22Rv1 (cell line): Measurements from ENCODE around the gene INSIG2.

Source experiments
- H3K27ac ChIP-seq: fragments of 450-650 bp; 2 replicates; pipeline ENCODE4 v1.5.1; 2017
- ZFX ChIP-seq: fragments of 450-650 bp; IDR thresholded peaks from 2 replicates; pipeline ENCODE4 v1.6.1; 2017; ENCODE audit warnings: antibody characterized with exemption, borderline replicate concordance
- TF ChIP-seq, protein P1 (sequence below): fragments of 450-650 bp; IDR thresholded peaks from 2 replicates; pipeline ENCODE4 v1.5.1; 2017; ENCODE audit warnings: mild to moderate bottlenecking

Gene INSIG2

DNA sequence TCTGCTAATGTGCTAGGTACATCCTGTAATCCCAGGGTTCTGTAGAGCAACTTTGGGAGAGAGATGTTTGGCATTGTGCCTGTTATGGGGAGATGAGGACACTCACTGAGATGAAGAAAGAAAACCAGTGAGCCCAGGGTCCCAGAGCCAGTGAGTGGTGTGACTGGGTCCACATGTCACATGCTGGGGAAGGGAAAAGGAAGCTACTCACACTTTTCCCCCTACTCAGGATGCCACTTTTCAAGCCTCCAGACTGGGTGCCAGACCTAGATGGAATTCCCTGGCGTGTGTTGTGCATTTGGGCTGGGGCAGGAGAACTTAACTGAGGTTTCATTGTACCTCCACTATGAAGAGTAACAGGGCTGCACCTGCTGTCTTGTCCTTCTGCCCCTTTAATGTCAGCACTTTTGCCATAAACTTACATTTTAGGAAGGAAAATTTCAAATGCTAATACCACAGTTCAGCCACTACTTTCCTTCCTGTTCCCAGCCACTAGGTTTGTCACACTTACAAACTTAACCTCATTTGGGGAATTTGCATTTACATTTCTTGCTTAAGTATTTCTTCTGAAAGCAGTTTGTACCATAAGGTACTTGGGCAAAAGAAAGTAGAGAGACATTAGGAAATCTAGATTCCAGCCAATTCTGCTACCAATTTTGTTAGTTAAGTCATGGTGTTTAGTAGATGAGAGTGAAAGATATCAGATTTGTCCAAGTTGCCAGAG lies 10.2 kb downstream of the INSIG2 start:
- no peak overlapping the region for H3K27ac ChIP-seq
- no peak for TF ChIP-seq ZFX
- TF ChIP-seq, protein P1, sequence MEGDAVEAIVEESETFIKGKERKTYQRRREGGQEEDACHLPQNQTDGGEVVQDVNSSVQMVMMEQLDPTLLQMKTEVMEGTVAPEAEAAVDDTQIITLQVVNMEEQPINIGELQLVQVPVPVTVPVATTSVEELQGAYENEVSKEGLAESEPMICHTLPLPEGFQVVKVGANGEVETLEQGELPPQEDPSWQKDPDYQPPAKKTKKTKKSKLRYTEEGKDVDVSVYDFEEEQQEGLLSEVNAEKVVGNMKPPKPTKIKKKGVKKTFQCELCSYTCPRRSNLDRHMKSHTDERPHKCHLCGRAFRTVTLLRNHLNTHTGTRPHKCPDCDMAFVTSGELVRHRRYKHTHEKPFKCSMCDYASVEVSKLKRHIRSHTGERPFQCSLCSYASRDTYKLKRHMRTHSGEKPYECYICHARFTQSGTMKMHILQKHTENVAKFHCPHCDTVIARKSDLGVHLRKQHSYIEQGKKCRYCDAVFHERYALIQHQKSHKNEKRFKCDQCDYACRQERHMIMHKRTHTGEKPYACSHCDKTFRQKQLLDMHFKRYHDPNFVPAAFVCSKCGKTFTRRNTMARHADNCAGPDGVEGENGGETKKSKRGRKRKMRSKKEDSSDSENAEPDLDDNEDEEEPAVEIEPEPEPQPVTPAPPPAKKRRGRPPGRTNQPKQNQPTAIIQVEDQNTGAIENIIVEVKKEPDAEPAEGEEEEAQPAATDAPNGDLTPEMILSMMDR = no peak

DNA sequence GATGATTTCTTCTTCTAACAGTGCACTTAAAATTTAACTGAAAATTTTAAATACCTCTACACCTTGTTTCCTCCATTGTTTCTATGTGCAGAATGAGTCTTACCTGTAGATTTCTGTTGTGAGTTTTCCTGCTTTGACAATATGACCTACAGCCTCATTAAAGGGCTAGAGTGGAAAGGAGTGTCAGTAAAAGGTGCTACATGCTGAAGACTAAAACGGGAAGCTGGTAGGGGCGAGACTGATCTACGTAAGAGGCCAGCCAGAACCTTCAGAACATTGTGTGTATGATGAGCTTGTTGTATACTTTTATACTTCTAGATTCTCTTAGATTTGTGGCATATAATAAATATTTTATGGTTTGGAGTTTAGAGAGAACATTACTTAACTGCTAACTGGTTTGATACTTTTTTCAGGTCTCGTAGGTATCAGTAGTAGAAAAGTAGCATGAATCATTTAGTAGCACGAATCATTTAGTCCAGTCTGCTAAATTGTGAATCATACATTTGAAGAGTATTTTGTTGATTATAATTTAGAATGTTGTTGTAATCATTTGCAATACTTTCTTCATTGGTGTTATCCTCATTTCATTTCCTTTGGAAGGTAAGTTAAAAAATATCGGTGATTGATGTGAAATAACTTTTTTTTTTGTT lies 14.3 kb downstream of the INSIG2 start:
- no peak overlapping the region for H3K27ac ChIP-seq
- no peak for TF ChIP-seq ZFX
- TF ChIP-seq, protein P1 = no peak

DNA sequence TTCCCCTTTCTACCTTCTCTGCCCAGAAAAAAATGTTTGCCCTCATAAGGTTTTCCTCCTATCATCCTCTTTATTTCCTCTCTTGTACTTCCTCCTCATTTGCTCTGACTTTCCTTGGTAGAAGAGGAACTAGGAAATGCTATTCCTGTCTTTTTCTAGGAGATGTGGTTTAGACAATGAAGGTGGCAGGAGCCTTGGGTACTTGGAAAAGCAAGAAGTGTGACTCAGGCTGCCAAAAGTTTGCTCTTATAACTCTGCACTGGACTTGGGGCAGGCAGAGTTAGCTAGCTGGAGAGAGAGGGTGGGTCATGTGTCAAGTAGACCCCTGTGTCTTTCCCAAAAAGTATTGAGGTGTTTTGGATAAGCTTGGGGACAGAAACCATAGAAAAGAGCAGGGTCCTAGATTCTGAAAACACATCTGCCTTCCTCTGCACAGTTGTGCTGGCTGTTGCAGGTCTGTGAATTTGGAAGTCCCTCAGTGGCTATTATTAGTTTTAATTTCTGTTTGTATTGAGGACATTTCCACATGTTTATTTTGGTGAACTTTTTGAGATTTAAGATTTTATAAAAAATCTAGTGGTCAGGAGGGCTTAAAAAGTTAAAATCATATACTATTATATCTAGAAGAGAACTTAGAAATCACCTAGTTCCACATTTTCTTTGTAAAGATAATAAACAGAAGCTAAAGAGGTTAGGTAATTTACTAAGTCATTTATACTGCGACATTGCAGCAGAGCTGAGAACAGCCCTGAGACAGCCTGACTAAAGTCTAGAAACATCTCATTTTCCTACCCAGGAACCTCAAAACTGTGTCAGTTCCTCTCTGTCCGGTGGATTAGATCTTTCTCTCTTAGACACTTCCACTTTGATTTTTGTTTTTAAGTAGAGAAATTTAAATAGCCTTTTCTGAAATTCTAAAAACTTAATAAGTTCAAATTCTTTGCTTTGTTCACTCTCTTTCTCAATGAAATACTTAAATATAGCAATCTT lies 16.0 kb downstream of the INSIG2 start:
- TF ChIP-seq ZFX = no peak
- TF ChIP-seq, protein P1 = no peak
- no peak overlapping the region for H3K27ac ChIP-seq

DNA sequence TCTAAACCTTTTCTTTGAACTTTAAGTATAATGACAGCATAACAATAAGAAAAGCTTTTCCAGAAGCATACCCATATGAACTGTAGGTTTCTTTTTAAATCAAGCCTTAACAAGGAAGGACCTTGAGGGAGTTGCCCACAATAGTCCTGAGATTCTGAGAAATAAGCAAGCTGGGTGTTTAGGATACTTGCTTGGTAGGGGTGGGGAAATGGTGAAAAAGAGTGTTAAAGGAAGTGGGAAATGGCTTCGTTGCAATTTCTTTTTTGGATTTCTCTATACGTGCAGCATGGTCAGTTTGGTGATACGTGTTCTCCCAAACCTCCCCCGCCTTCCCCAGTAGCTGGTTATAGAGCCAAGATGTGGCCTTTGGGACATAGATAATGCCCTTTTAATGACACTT lies 17.2 kb downstream of the INSIG2 start:
- H3K27ac ChIP-seq = no peak overlapping the region
- TF ChIP-seq ZFX = no peak
- TF ChIP-seq, protein P1 = no peak

DNA sequence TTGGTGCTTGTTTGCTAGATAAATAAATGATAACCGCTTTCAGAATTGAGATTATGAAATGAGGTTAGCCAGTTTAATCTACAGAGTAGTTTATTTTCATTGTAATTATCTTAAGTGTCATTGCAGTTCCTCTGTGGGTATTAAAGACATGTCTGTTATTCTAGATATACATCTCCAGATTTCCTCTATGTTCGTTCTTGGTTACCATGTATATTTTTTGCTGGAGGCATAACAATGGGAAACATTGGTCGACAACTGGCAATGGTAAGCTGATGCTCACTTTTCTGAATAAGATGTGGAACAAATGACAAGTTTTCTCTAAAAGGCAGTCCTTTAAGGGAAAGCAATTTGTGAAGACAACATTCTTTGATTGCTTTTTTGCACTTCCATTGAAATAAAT lies 18.7 kb downstream of the INSIG2 start:
- TF ChIP-seq, protein P1 = no peak
- no peak for TF ChIP-seq ZFX
- H3K27ac ChIP-seq = no peak overlapping the region

DNA sequence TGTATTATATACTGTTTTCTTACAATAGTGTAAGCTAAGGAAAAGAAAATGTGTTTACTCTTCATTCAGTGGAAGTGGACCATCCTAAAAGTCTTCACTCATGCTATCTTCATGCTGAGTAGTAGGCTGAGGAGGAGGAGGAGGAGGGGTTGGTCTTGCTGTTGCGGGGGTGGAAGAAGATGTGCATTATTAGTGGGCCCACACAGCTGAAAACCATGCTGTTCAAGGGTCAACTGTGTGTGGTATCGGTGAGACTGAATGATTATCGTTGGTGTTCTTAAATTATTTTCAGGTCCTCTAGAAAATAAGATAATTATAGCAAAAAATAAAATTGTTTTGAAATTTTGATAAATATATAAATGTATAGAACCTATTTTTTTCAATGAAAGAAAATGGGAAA lies 22.0 kb downstream of the INSIG2 start:
- TF ChIP-seq ZFX = no peak
- TF ChIP-seq, protein P1 = no peak
- H3K27ac ChIP-seq = no peak overlapping the region
